WTC11 (cell line): ENCODE measurements around the gene RNU1-2. TPM values are rescaled to one million over a fixed set of nuclear protein-coding genes. Genes with fewer than 3 reads are reported as not detected.
"Not testable (repeated sequence)": the region's sequence is repeated elsewhere in the genome, so short reads cannot be mapped to it uniquely, and the experiment has no call there.

Experiments used
- ATAC-seq: fragments of 200-7000 bp; cut with Tn5 transposase; 2 replicates; pipeline ENCODE4 v1.10.0; 2021; ENCODE audit warnings: mild to moderate bottlenecking, moderate library complexity
- Bru-seq: library from RNA; stranded (reverse); fragments of 400-500 nt; gene quantifications from one replicate; lab custom pipeline; 2021; lab: Mats Ljungman, UMichigan
- CTCF ChIA-PET: fragments of 300-600 bp; sonication (Branson Sonifier 250); formaldehyde crosslinking; loops from one replicate; lab custom pipeline; 2021; ENCODE audit warnings: antibody characterized with exemption; lab: Charles Lee
- POLR2A ChIA-PET: fragments of 350-600 bp; sonication (Branson Sonifier 250); formaldehyde crosslinking; loops from one replicate; lab custom pipeline; 2021; ENCODE audit warnings: antibody characterized with exemption; lab: Charles Lee
- DNase-seq: peaks from one replicate; pipeline ENCODE4 v3.0.0; 2021; ENCODE audit warnings: low spot score
- H3K27ac Mint-ChIP-seq: 2 replicates; pipeline ENCODE4 v1.8.0; 2021; ENCODE audit warnings: mixed read lengths
- H3K27me3 Mint-ChIP-seq: 2 replicates; pipeline ENCODE4 v1.8.0; 2021; ENCODE audit warnings: low read depth, mild to moderate bottlenecking, moderate library complexity, mixed read lengths
- H3K36me3 Mint-ChIP-seq: 2 replicates; pipeline ENCODE4 v1.8.0; 2021; ENCODE audit warnings: mixed read lengths
- H3K4me1 Mint-ChIP-seq: 2 replicates; pipeline ENCODE4 v1.8.0; 2022; ENCODE audit warnings: mixed read lengths
- H3K4me3 Mint-ChIP-seq: 2 replicates; pipeline ENCODE4 v1.8.0; 2021; ENCODE audit warnings: mild to moderate bottlenecking, moderate library complexity, mixed read lengths
- H3K9me3 Mint-ChIP-seq: 2 replicates; pipeline ENCODE4 v1.8.0; 2021; ENCODE audit warnings: mixed read lengths
- NFYB ChIP-seq: sonication (generic); formaldehyde crosslinking; conservative IDR thresholded peaks from 2 replicates; pipeline ENCODE4 v1.8.0; 2022; ENCODE audit warnings: low read depth, missing genetic modification reagents
- long read RNA-seq, 3 experiments: library from RNA in 1 of 3; library from capped mRNA in 1 of 3; library from polyadenylated mRNA in 1 of 3; unstranded in 2 of 3; stranded (forward) in 1 of 3; transcript quantifications; one replicate each; pipeline ENCODE4 v2.0.0, GENCODE V29; 2021
- total RNA-seq: library from RNA; stranded (reverse); gene quantifications from 3 replicates; pipeline ENCODE4 v1.2.3, GENCODE V29; 2021

The RNU1-2 gene
- total RNA-seq (1,028 to 1,267 TPM (median 1,197 TPM) in 3 replicates), Bru-seq, nascent RNA (percentile 91 among the genes with signal in this experiment)
- long read RNA-seq, experiment 1: 0 reads
- long read RNA-seq, experiment 2: 0 reads
- long read RNA-seq, experiment 3: 0 reads

GRCh38 chr1:16895598-16896315 lies at the start of gene RNU1-2:
Gene RNU1-2, plus strand, starts transcription at chr1:16895980.
- H3K27ac Mint-ChIP-seq: peak within 1 kb of the TSS; percentile 100
- peak; percentile 23; the same call in 1 of the 2 replicates for TF ChIP-seq NFYB (CRISPR knock-in tag)
- H3K9me3 Mint-ChIP-seq, H3K36me3 Mint-ChIP-seq, H3K27me3 Mint-ChIP-seq: not testable (repeated sequence)
- H3K4me1 Mint-ChIP-seq: peaks cover 19% of the 10 kb centered on the region
- peak within 1 kb of the TSS; percentile 71 for H3K4me3 Mint-ChIP-seq
- CTCF ChIA-PET: interaction anchor here (1.2 kb wide), 1 partner anchor 34 kb away, joined by 4 read pairs; no protein-coding TSS in a partner anchor
- ATAC-seq (peak; percentile 100), DNase-seq (peak; percentile 71)
- POLR2A ChIA-PET: interaction anchor here (0.9 kb wide), 1 partner anchor 9 kb away, joined by 6 read pairs; no protein-coding TSS in a partner anchor

GRCh38 chr1:16856201-16856600 lies 39.6 kb upstream of the RNU1-2 start:
- POLR2A ChIA-PET, H3K36me3 Mint-ChIP-seq, H3K9me3 Mint-ChIP-seq, ATAC-seq, H3K4me1 Mint-ChIP-seq, H3K4me3 Mint-ChIP-seq, H3K27me3 Mint-ChIP-seq, H3K27ac Mint-ChIP-seq, CTCF ChIA-PET, DNase-seq: not testable (repeated sequence)

GRCh38 chr1:16859167-16860041 lies 36.4 kb upstream of the RNU1-2 start:
- H3K36me3 Mint-ChIP-seq, H3K27me3 Mint-ChIP-seq, H3K9me3 Mint-ChIP-seq, H3K27ac Mint-ChIP-seq, H3K4me1 Mint-ChIP-seq, DNase-seq, POLR2A ChIA-PET, CTCF ChIA-PET: not testable (repeated sequence)
- peak; percentile 73 for ATAC-seq
- H3K4me3 Mint-ChIP-seq: peak overlapping the region; percentile 81

- CTCF ChIA-PET, ATAC-seq, H3K27ac Mint-ChIP-seq, POLR2A ChIA-PET, H3K9me3 Mint-ChIP-seq, H3K27me3 Mint-ChIP-seq, H3K4me1 Mint-ChIP-seq, DNase-seq, H3K36me3 Mint-ChIP-seq: not testable (repeated sequence)
- H3K4me3 Mint-ChIP-seq: peak overlapping the region; percentile 63
Observed at GRCh38 chr1:16860048-16860447, 35.7 kb upstream of the RNU1-2 start.

- DNase-seq (peak; percentile 63), ATAC-seq (peak; percentile 84)
- POLR2A ChIA-PET, H3K4me3 Mint-ChIP-seq, H3K4me1 Mint-ChIP-seq, H3K27me3 Mint-ChIP-seq, H3K27ac Mint-ChIP-seq, H3K36me3 Mint-ChIP-seq, H3K9me3 Mint-ChIP-seq, CTCF ChIA-PET: not testable (repeated sequence)
Observed at GRCh38 chr1:16861832-16862245, 33.9 kb upstream of the RNU1-2 start.

GRCh38 chr1:16862415-16862814 lies 33.4 kb upstream of the RNU1-2 start:
- CTCF ChIA-PET, H3K36me3 Mint-ChIP-seq, H3K27ac Mint-ChIP-seq, DNase-seq, H3K4me1 Mint-ChIP-seq, ATAC-seq, H3K27me3 Mint-ChIP-seq, POLR2A ChIA-PET, H3K4me3 Mint-ChIP-seq, H3K9me3 Mint-ChIP-seq: not testable (repeated sequence)

- H3K36me3 Mint-ChIP-seq, H3K4me1 Mint-ChIP-seq, H3K27ac Mint-ChIP-seq, H3K4me3 Mint-ChIP-seq, DNase-seq, CTCF ChIA-PET, ATAC-seq, H3K9me3 Mint-ChIP-seq, POLR2A ChIA-PET, H3K27me3 Mint-ChIP-seq: not testable (repeated sequence)
Observed at GRCh38 chr1:16863024-16863423, 32.8 kb upstream of the RNU1-2 start.

- peaks cover 11% of the 10 kb centered on the region for H3K27me3 Mint-ChIP-seq
- peak overlapping the region; percentile 68 for H3K27ac Mint-ChIP-seq
- H3K4me3 Mint-ChIP-seq: peak overlapping the region; percentile 56
- H3K36me3 Mint-ChIP-seq, H3K9me3 Mint-ChIP-seq, ATAC-seq, DNase-seq, POLR2A ChIA-PET, CTCF ChIA-PET: not testable (repeated sequence)
- H3K4me1 Mint-ChIP-seq: peaks cover 18% of the 10 kb centered on the region
Observed at GRCh38 chr1:16866926-16867707, 28.7 kb upstream of the RNU1-2 start.

- H3K4me3 Mint-ChIP-seq, H3K9me3 Mint-ChIP-seq, POLR2A ChIA-PET, H3K27ac Mint-ChIP-seq, CTCF ChIA-PET, H3K36me3 Mint-ChIP-seq, ATAC-seq, DNase-seq: not testable (repeated sequence)
- peaks cover 23% of the 10 kb centered on the region for H3K4me1 Mint-ChIP-seq
- H3K27me3 Mint-ChIP-seq: peaks cover 28% of the 10 kb centered on the region
Observed at GRCh38 chr1:16868787-16869186, 27.0 kb upstream of the RNU1-2 start.

GRCh38 chr1:16869996-16870395 lies 25.8 kb upstream of the RNU1-2 start:
- H3K9me3 Mint-ChIP-seq, H3K36me3 Mint-ChIP-seq, DNase-seq, POLR2A ChIA-PET, CTCF ChIA-PET, ATAC-seq: not testable (repeated sequence)
- Mint-ChIP-seq H3K27ac (peak overlapping the region; percentile 23; the same call in 1 of the 2 replicates), H3K4me1 (peaks cover 24% of the 10 kb centered on the region), H3K4me3 (peak overlapping the region; percentile 41), H3K27me3 (peaks cover 32% of the 10 kb centered on the region)

GRCh38 chr1:16871171-16871570 lies 24.6 kb upstream of the RNU1-2 start:
- peaks cover 33% of the 10 kb centered on the region for H3K4me1 Mint-ChIP-seq
- POLR2A ChIA-PET, CTCF ChIA-PET, H3K27ac Mint-ChIP-seq, ATAC-seq, DNase-seq, H3K36me3 Mint-ChIP-seq, H3K9me3 Mint-ChIP-seq: not testable (repeated sequence)
- peaks cover 40% of the 10 kb centered on the region for H3K27me3 Mint-ChIP-seq
- H3K4me3 Mint-ChIP-seq: peak overlapping the region; percentile 65
